ENCODE results near the gene DPH3.

- TF ChIP-seq CTCF (IDR thresholded peaks at IDR 0.05; ENCODE audit: poor library complexity) (no peak), EZH2 (IDR thresholded peaks at IDR 0.05; ENCODE audit: borderline replicate concordance) (no peak)
Observed at GRCh38 chr3:16300881-16301359, 36.2 kb upstream of the DPH3 start.
